A549 (cell line): ENCODE data around the gene RPH3AL. TPM values are rescaled to one million over a fixed set of nuclear protein-coding genes. Genes with fewer than 3 reads are reported as not detected.

Experiments
- ATAC-seq, 2 experiments: fragments of 200-7000 bp in 1 of 2; fragments of >200 bp in 1 of 2; cut with Nextera tagmentation in 1 of 2; cut with Tn5 transposase in 1 of 2; 3 replicates each; pipeline versions ENCODE4 v1.8.0 to v1.9.1; 2018 to 2020; ENCODE audit warnings: mild to moderate bottlenecking in 1 of 2, moderate library complexity in 1 of 2
- CTCF ChIA-PET: fragments of 300-600 bp; sonication (Branson Sonifier 250); formaldehyde crosslinking; extraction: SDS; loops from one replicate; lab custom pipeline; 2021; ENCODE audit warnings: antibody characterized with exemption, inconsistent platforms; lab: Yijun Ruan, JAX
- POLR2A ChIA-PET: fragments of 350-600 bp; formaldehyde crosslinking; extraction: SDS; loops from one replicate; lab custom pipeline; 2021; ENCODE audit warnings: antibody characterized with exemption, inconsistent platforms; lab: Yijun Ruan, JAX
- DNase-seq, 2 experiments: peaks; one replicate each; pipeline versions ENCODE4 v3.0.0 to v3.0.0-alpha.2; 2011 to 2016; ENCODE audit warnings: low read depth in 1 of 2, low spot score in 1 of 2
- FAIRE-seq: peaks from 2 replicates; lab custom pipeline; 2011; peaks lifted over from hg19 to GRCh38; lab: Jason Lieb, UNC
- H3K27ac ChIP-seq, 2 experiments: fragments of >200 bp; sonication (Bioruptor Twin); formaldehyde crosslinking; 3 replicates each; pipeline ENCODE4 v1.5.1; 2016 to 2017
- H3K4me1 ChIP-seq: fragments of >200 bp; sonication (Bioruptor Twin); formaldehyde crosslinking; 3 replicates; pipeline ENCODE4 v1.6.1; 2016
- H3K4me2 ChIP-seq: fragments of >200 bp; sonication (Bioruptor Twin); formaldehyde crosslinking; 3 replicates; pipeline ENCODE4 v1.6.1; 2016
- H3K4me3 ChIP-seq: fragments of >200 bp; sonication (Bioruptor Twin); formaldehyde crosslinking; 3 replicates; pipeline ENCODE4 v1.5.1; 2016
- H3K9me3 ChIP-seq: fragments of >200 bp; sonication (Bioruptor Twin); formaldehyde crosslinking; 3 replicates; pipeline ENCODE4 v1.6.1; 2016
- ATOH8 ChIP-seq: fragments of 250-450 bp; sonication (Bioruptor Pico); IDR thresholded peaks from 2 replicates; pipeline ENCODE4 v1.5.0; 2020; ENCODE audit warnings: low read depth, mild to moderate bottlenecking, moderate library complexity
- CEBPB ChIP-seq, 2 experiments: fragments of >200 bp in 1 of 2; sonication (Bioruptor Twin) in 1 of 2; formaldehyde crosslinking in 1 of 2; IDR thresholded peaks; 2 replicates each; pipeline ENCODE4 v1.6.1; 2012 to 2016
- E2F6 ChIP-seq: IDR thresholded peaks from 2 replicates; pipeline ENCODE4 v1.6.1; 2012; ENCODE audit warnings: low read depth, borderline replicate concordance
- EHMT2 ChIP-seq: fragments of 200-600 bp; sonication (generic); IDR thresholded peaks from 2 replicates; pipeline ENCODE4 v1.6.1; 2016; ENCODE audit warnings: antibody characterized with exemption, low read depth, mild to moderate bottlenecking, moderate library complexity
- ELK1 ChIP-seq: fragments of 150-350 bp; IDR thresholded peaks from 2 replicates; pipeline ENCODE4 v1.6.1; 2014; ENCODE audit warnings: low read depth, mild to moderate bottlenecking, low read length
- EP300 ChIP-seq, 2 experiments: fragments of >200 bp; sonication (Bioruptor Twin); formaldehyde crosslinking; IDR thresholded peaks; 2 replicates in 1 of 2; 3 replicates in 1 of 2; pipeline ENCODE4 v1.6.1; 2016 to 2017
- ESRRA ChIP-seq: fragments of 150-350 bp; IDR thresholded peaks from 2 replicates; pipeline ENCODE4 v1.6.1; 2014; ENCODE audit warnings: mild to moderate bottlenecking, low read length, borderline replicate concordance
- GATA3 ChIP-seq: IDR thresholded peaks from 2 replicates; pipeline ENCODE4 v1.6.1; 2012; ENCODE audit warnings: borderline replicate concordance
- HEYL ChIP-seq: fragments of 250-450 bp; sonication (Bioruptor Pico); IDR thresholded peaks from 2 replicates; pipeline ENCODE4 v1.8.0; 2021; ENCODE audit warnings: mild to moderate bottlenecking, moderate library complexity
- HOXA7 ChIP-seq: fragments of 250-450 bp; sonication (Bioruptor Pico); IDR thresholded peaks from 2 replicates; pipeline ENCODE4 v1.5.0; 2020; ENCODE audit warnings: mild to moderate bottlenecking, moderate library complexity
- HOXB13 ChIP-seq: fragments of 250-450 bp; sonication (Bioruptor Pico); IDR thresholded peaks from 2 replicates; pipeline ENCODE4 v1.5.0; 2020; ENCODE audit warnings: low read depth, mild to moderate bottlenecking, moderate library complexity
- JUNB ChIP-seq: fragments of >200 bp; sonication (Bioruptor Twin); formaldehyde crosslinking; IDR thresholded peaks from 2 replicates; pipeline ENCODE4 v1.6.1; 2016
- MAFK ChIP-seq: fragments of 450-650 bp; IDR thresholded peaks from 2 replicates; pipeline ENCODE4 v1.6.1; 2014; ENCODE audit not compliant: partially characterized antibody
- MAZ ChIP-seq: fragments of 150-350 bp; IDR thresholded peaks from 2 replicates; pipeline ENCODE4 v1.6.1; 2014; ENCODE audit warnings: antibody characterized with exemption, low read depth, low read length, borderline replicate concordance
- NFE2L2 ChIP-seq: fragments of 150-350 bp; conservative IDR thresholded peaks from 2 replicates; pipeline ENCODE4 v1.6.1; 2014; ENCODE audit warnings: low read length
- PHF8 ChIP-seq: fragments of 200-600 bp; sonication (generic); IDR thresholded peaks from 2 replicates; pipeline ENCODE4 v1.6.1; 2016; ENCODE audit warnings: low read depth, mild to moderate bottlenecking, antibody characterized with exemption, moderate library complexity, borderline replicate concordance
- POLR2AphosphoS2 ChIP-seq: conservative IDR thresholded peaks from 2 replicates; pipeline ENCODE4 v1.6.1; 2012; ENCODE audit warnings: low read length, improper control_type of control experiment, inconsistent platforms
- RCOR1 ChIP-seq: fragments of 150-350 bp; IDR thresholded peaks from 2 replicates; pipeline ENCODE4 v1.6.1; 2014; ENCODE audit warnings: antibody characterized with exemption, low read length, low read depth
- SMC3 ChIP-seq: fragments of >200 bp; sonication (Bioruptor Twin); formaldehyde crosslinking; IDR thresholded peaks from 3 replicates; pipeline ENCODE4 v1.6.1; 2018; ENCODE audit warnings: inconsistent platforms
- TFCP2L1 ChIP-seq: fragments of 250-450 bp; sonication (Bioruptor Pico); IDR thresholded peaks from 2 replicates; pipeline ENCODE4 v1.5.0; 2021; ENCODE audit warnings: mild to moderate bottlenecking
- ZSCAN20 ChIP-seq: fragments of 250-450 bp; sonication (Bioruptor Pico); IDR thresholded peaks from 2 replicates; pipeline ENCODE4 v1.8.0; 2022; ENCODE audit warnings: mild to moderate bottlenecking, moderate library complexity
- WGBS: methylation state at CpG from one replicate; pipeline ENCODE4 v1.1.6; 2017; ENCODE audit errors: missing lambda C conversion rate; 5-methylcytosine and 5-hydroxymethylcytosine counted together
- polyA plus RNA-seq, 4 experiments: library from polyadenylated mRNA; depleted of rRNA in 3 of 4; stranded (reverse); fragments of >200 nt; fragmentation: RNase III in 1 of 4; extraction: RNeasy Plus Mini Kit Qiagen cat#74134 plus additional on column Dnase treatment in 1 of 4; gene quantifications; 2 replicates in 3 of 4; 3 replicates in 1 of 4; pipeline ENCODE4 v1.2.3, GENCODE V29; 2011 to 2017
- TF ChIP-seq, protein P1 (sequence below): fragments of 200-600 bp; sonication (generic); IDR thresholded peaks from 2 replicates; pipeline ENCODE4 v1.6.1; 2016; ENCODE audit warnings: antibody characterized with exemption, mild to moderate bottlenecking, moderate library complexity
- TF ChIP-seq, protein P2 (sequence below): fragments of 250-450 bp; sonication (Bioruptor Pico); IDR thresholded peaks from 2 replicates; pipeline ENCODE4 v1.5.0; 2021; ENCODE audit warnings: mild to moderate bottlenecking, moderate library complexity, borderline replicate concordance

RPH3AL gene
- polyA plus RNA-seq, 2 of the 4 experiments (the other 2 are of a cell fraction): 23.3 to 31.1 TPM

DNA sequence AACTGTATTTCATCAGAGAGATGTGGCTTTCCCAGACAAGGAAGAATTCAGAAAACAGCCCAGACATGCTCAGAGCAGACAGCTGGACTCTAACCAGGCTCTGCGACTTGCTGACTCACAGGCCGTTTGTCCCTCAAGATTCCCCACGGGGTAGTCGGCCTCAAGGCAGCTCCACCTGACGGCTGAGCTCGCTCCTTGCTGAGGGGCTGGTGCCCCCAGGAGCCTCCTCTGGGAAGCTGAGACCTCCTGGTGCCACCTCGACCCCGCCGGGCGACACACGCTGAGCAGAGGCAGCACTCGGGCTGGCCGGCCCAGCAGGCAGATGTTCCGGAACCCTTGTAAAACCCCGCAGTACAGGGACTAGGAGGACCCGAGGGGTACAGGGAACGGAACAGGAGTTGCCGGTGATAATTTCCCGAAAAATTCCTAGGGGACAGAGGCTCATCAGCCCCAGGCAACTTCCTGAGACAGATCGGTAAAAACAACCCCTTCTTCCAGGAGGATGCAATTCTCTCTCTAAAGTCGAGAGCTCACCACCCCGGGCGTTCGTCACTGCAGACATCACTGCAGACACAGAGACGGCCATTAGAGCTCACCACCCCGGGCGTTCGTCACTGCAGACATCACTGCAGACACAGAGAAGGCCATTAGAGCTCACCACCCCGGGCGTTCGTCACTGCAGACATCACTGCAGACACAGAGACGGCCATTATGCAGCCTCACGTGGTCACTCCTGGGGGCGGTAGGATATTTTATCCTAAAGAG, 19.9 kb downstream of the RPH3AL start:
- TF ChIP-seq MAFK: no peak
- TF ChIP-seq HOXA7 (CRISPR knock-in tag): no peak
- TF ChIP-seq, protein P1, sequence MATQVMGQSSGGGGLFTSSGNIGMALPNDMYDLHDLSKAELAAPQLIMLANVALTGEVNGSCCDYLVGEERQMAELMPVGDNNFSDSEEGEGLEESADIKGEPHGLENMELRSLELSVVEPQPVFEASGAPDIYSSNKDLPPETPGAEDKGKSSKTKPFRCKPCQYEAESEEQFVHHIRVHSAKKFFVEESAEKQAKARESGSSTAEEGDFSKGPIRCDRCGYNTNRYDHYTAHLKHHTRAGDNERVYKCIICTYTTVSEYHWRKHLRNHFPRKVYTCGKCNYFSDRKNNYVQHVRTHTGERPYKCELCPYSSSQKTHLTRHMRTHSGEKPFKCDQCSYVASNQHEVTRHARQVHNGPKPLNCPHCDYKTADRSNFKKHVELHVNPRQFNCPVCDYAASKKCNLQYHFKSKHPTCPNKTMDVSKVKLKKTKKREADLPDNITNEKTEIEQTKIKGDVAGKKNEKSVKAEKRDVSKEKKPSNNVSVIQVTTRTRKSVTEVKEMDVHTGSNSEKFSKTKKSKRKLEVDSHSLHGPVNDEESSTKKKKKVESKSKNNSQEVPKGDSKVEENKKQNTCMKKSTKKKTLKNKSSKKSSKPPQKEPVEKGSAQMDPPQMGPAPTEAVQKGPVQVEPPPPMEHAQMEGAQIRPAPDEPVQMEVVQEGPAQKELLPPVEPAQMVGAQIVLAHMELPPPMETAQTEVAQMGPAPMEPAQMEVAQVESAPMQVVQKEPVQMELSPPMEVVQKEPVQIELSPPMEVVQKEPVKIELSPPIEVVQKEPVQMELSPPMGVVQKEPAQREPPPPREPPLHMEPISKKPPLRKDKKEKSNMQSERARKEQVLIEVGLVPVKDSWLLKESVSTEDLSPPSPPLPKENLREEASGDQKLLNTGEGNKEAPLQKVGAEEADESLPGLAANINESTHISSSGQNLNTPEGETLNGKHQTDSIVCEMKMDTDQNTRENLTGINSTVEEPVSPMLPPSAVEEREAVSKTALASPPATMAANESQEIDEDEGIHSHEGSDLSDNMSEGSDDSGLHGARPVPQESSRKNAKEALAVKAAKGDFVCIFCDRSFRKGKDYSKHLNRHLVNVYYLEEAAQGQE: no peak
- no peak for TF ChIP-seq ATOH8 (CRISPR knock-in tag)
- TF ChIP-seq NFE2L2: no peak
- no peak for TF ChIP-seq ELK1
- TF ChIP-seq POLR2AphosphoS2: no peak
- TF ChIP-seq TFCP2L1 (CRISPR knock-in tag): no peak
- no peak for TF ChIP-seq HOXB13 (CRISPR knock-in tag)
- no peak for TF ChIP-seq GATA3
- no peak for TF ChIP-seq ZSCAN20
- TF ChIP-seq PHF8: no peak
- TF ChIP-seq CEBPB (IDR thresholded peaks at IDR 0.05): no peak
- TF ChIP-seq SMC3: no peak
- H3K27ac ChIP-seq: peak overlapping the region in 1 of 2 experiments; percentile 39; a peak in 2 of 6 replicates
- FAIRE-seq: no peak
- ChIA-PET POLR2A (no interaction called here), CTCF (no interaction called here)
- DNase-seq: no peak
- H3K4me1 ChIP-seq: no peaks in the 10 kb centered on the region
- WGBS: 90% methylated on average over 34 of the region's 34 CpGs
- H3K4me2 ChIP-seq: no peak overlapping the region
- peak in 1 of 2 experiments; percentile 17; a peak in 1 of 6 replicates for ATAC-seq
- no peaks in the 10 kb centered on the region for H3K9me3 ChIP-seq
- H3K4me3 ChIP-seq: no peak overlapping the region

GRCh38 chr17:332023-332422, 20.6 kb downstream of the RPH3AL start:
- Histone ChIP-seq H3K4me2 (no peak overlapping the region), H3K9me3 (no peaks in the 10 kb centered on the region), H3K27ac (peak overlapping the region in 1 of 2 experiments; percentile 39; a peak in 1 of 6 replicates), H3K4me3 (no peak overlapping the region), H3K4me1 (no peaks in the 10 kb centered on the region)
- POLR2A ChIA-PET: no interaction called here
- WGBS: 86% methylated on average over 11 of the region's 11 CpGs
- ATAC-seq: no peak; a peak in 1 of 6 replicates
- no peak for DNase-seq
- no peak for TF ChIP-seq EHMT2
- TF ChIP-seq HOXA7 (CRISPR knock-in tag): no peak
- FAIRE-seq: no peak
- CTCF ChIA-PET: no interaction called here

DNA sequence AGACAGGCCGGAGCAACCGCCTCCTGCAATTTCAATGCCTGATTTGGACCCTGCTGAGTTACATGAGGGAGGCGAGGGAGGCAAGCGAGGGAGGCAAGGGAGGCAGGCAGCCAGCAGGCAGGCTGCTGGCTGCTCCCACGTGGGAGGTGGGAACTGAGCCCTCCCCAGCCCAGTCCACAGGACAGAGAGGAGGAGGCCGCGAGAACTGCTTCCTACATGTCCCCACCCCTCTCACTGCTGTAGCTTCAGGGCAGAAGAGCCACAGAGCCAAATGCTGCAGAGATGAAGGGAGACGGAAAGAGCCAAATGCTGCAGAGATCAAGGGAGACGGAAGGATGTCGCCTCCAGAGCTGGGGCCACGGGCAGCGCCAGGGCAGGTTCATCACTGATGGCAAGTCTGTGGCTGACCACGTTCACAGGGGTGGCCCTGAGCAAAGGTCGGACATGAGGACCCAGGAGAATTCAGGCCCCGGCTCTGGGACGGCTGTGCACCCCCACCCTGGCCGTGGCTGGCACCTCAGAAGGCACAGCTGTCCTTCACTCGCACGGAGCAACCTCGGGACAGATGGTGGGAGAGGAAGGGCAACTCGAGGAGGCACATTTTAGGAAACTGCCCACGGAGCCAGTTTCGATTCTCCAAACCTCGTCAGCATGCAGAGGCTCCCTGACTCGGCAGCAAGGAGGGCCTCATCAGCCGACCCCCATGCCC, 21.5 kb downstream of the RPH3AL start:
- no peaks in the 10 kb centered on the region for H3K9me3 ChIP-seq
- ATAC-seq (no peak), DNase-seq (no peak), FAIRE-seq (no peak)
- H3K4me2 ChIP-seq: no peak overlapping the region
- ChIA-PET POLR2A (no interaction called here), CTCF (no interaction called here)
- no peaks in the 10 kb centered on the region for H3K4me1 ChIP-seq
- no peak overlapping the region for H3K4me3 ChIP-seq
- no peak overlapping the region; a peak in 1 of 6 replicates for H3K27ac ChIP-seq
- WGBS: 84% methylated on average over 26 of the region's 26 CpGs
- TF ChIP-seq EP300 (IDR thresholded peaks at IDR 0.05) (no peak), E2F6 (no peak), ESRRA (no peak), HEYL (CRISPR knock-in tag) (no peak), MAZ (no peak), JUNB (no peak), ATOH8 (CRISPR knock-in tag) (no peak), RCOR1 (no peak)
- TF ChIP-seq, protein P2, sequence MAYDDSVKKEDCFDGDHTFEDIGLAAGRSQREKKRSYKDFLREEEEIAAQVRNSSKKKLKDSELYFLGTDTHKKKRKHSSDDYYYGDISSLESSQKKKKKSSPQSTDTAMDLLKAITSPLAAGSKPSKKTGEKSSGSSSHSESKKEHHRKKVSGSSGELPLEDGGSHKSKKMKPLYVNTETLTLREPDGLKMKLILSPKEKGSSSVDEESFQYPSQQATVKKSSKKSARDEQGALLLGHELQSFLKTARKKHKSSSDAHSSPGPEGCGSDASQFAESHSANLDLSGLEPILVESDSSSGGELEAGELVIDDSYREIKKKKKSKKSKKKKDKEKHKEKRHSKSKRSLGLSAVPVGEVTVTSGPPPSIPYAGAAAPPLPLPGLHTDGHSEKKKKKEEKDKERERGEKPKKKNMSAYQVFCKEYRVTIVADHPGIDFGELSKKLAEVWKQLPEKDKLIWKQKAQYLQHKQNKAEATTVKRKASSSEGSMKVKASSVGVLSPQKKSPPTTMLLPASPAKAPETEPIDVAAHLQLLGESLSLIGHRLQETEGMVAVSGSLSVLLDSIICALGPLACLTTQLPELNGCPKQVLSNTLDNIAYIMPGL (CRISPR knock-in tag): no peak
